GM23248 (cell line): Measurements from ENCODE around the gene CTIF. TPM values are rescaled to one million over a fixed set of nuclear protein-coding genes. Genes with fewer than 3 reads are reported as not detected.

Experiments
- DNase-seq: peaks from one replicate; pipeline ENCODE4 v3.0.0-alpha.2; 2015
- H2AFZ ChIP-seq: fragments of 200-600 bp; sonication (generic); 2 replicates; pipeline ENCODE4 v1.6.1; 2016; ENCODE audit warnings: antibody characterized with exemption
- H3F3A ChIP-seq: fragments of 200-600 bp; sonication (generic); 2 replicates; pipeline ENCODE4 v1.6.1; 2016; ENCODE audit warnings: mild to moderate bottlenecking, antibody characterized with exemption, mixed run types; ENCODE audit not compliant: insufficient read depth
- H3K27ac ChIP-seq: fragments of 200-600 bp; sonication (generic); 2 replicates; pipeline ENCODE4 v1.5.1; 2016; ENCODE audit warnings: mild to moderate bottlenecking
- H3K27me3 ChIP-seq: fragments of 200-600 bp; sonication (generic); replicated peaks from 2 replicates; pipeline ENCODE4 v1.6.1; 2016; ENCODE audit warnings: mild to moderate bottlenecking; ENCODE audit not compliant: insufficient read depth
- H3K36me3 ChIP-seq: fragments of 200-600 bp; sonication (generic); 2 replicates; pipeline ENCODE4 v1.6.1; 2016; ENCODE audit warnings: low read depth, mild to moderate bottlenecking
- H3K4me1 ChIP-seq: fragments of 200-600 bp; sonication (generic); 2 replicates; pipeline ENCODE4 v1.6.1; 2016; ENCODE audit warnings: mild to moderate bottlenecking; ENCODE audit not compliant: insufficient read depth
- H3K4me2 ChIP-seq: fragments of 200-600 bp; sonication (generic); one replicate; pipeline ENCODE4 v1.6.1; 2016; ENCODE audit warnings: mild to moderate bottlenecking; ENCODE audit not compliant: unreplicated experiment
- H3K4me3 ChIP-seq: fragments of 200-600 bp; sonication (generic); 2 replicates; pipeline ENCODE4 v1.5.1; 2016; ENCODE audit warnings: mild to moderate bottlenecking
- H3K79me2 ChIP-seq: fragments of 200-600 bp; sonication (generic); 2 replicates; pipeline ENCODE4 v1.6.1; 2016; ENCODE audit warnings: mild to moderate bottlenecking; ENCODE audit not compliant: insufficient read depth
- H3K9ac ChIP-seq: fragments of 200-600 bp; sonication (generic); 2 replicates; pipeline ENCODE4 v1.6.1; 2016; ENCODE audit warnings: mild to moderate bottlenecking
- H3K9me2 ChIP-seq: fragments of 200-600 bp; sonication (generic); 2 replicates; pipeline ENCODE4 v1.6.1; 2016; ENCODE audit warnings: mixed run types, mild to moderate bottlenecking, moderate library complexity; ENCODE audit not compliant: insufficient read depth
- H3K9me3 ChIP-seq: fragments of 200-600 bp; sonication (generic); one replicate; pipeline ENCODE4 v1.6.1; 2017; ENCODE audit warnings: low read depth
- H4K20me1 ChIP-seq: fragments of 200-600 bp; sonication (generic); 2 replicates; pipeline ENCODE4 v1.6.0; 2016; ENCODE audit not compliant: insufficient read depth
- EZH2 ChIP-seq: fragments of 200-600 bp; sonication (generic); IDR thresholded peaks from 2 replicates; pipeline ENCODE4 v1.6.1; 2018; ENCODE audit warnings: antibody characterized with exemption, mild to moderate bottlenecking; ENCODE audit not compliant: insufficient read depth, poor library complexity, severe bottlenecking
- EZH2phosphoT487 ChIP-seq: fragments of 200-600 bp; sonication (generic); IDR thresholded peaks from 2 replicates; pipeline ENCODE4 v1.6.1; 2018; ENCODE audit warnings: antibody characterized with exemption, moderate library complexity, mild to moderate bottlenecking, low read depth; ENCODE audit not compliant: insufficient read depth
- WGBS, 2 experiments: methylation state at CpG; one replicate each; pipeline ENCODE4 v1.1.6; 2015 to 2017; ENCODE audit warnings: low lambda C conversion rate in 2 of 2, low coverage in 1 of 2; ENCODE audit errors: missing lambda C conversion rate in 2 of 2; 5-methylcytosine and 5-hydroxymethylcytosine counted together
- in situ Hi-C: fragments of 300-500 bp; cut with MboI; formaldehyde crosslinking; loops from 2 replicates; pipeline ENCODE4 v1.15.0; 2020
- polyA plus RNA-seq: library from polyadenylated mRNA; unstranded; fragments of >200 nt; fragmentation: Nextera tagmentation; extraction: Ambion mirVana; gene quantifications from 2 replicates; pipeline ENCODE4 v1.2.1, GENCODE V29; 2016
- total RNA-seq: library from RNA; depleted of rRNA; stranded (reverse); fragments of >200 nt; shearing (Covaris generic); gene quantifications from 2 replicates; pipeline ENCODE4 v1.2.3, GENCODE V29; 2014

CTIF gene
- total and polyA plus RNA-seq, 2 experiments from 2014 or later = 21.5 to 46.8 TPM

GRCh38 chr18:48683197-48683596, 144.4 kb downstream of the CTIF start:
- no peaks in the 10 kb centered on the region for H3K4me1 ChIP-seq
- DNase-seq = no peak
- peaks cover 7% of the 10 kb centered on the region; the same call in 1 of the 2 replicates for H3K79me2 ChIP-seq
- no peak overlapping the region for H3K4me3 ChIP-seq
- H3K27ac ChIP-seq = no peak overlapping the region
- no peaks in the 10 kb centered on the region for H3F3A ChIP-seq
- 0 out of 2 replicates have a peak, but pooled peaks cover 12% of the 10 kb centered on the region for H3K36me3 ChIP-seq
- H3K27me3 ChIP-seq = no peaks in the 10 kb centered on the region
- in situ Hi-C loops = loop anchor here (10.0 to 25.0 kb wide), 3 partner anchors 379 to 754 kb away; no protein-coding TSS in a partner anchor
- H3K9me2 ChIP-seq = no peaks in the 10 kb centered on the region
- H3K9me3 ChIP-seq = no peaks in the 10 kb centered on the region
- WGBS, 2 experiments = 82 to 88% methylated on average over 6 of the region's 6 CpGs
- no peak for TF ChIP-seq EZH2
- no peak for TF ChIP-seq EZH2phosphoT487
- H3K4me2 ChIP-seq = no peak overlapping the region
- H2AFZ ChIP-seq = no peak overlapping the region
- no peaks in the 10 kb centered on the region for H4K20me1 ChIP-seq
- H3K9ac ChIP-seq = no peak overlapping the region

DNA sequence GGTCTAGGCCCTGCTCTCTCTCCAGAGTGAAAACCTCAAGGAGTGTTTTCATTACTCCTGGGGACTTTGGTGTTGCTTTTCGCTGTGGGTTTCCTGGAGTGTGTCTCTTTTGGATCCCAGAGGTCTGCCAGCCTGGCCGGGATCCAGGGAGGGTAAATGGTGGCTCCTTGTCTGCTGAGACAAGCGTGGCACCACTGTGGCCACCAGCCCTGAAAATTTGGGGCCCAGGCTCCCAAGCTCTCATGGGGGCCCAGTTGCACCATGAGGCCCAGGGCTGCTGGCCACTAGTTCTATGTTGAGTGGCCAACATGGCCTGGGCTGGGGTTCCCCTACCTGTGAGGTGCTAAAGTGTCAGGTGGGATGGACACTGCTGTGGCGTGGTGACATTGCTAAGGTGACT, 144.8 kb downstream of the CTIF start:
- 98 to 100% methylated on average over 4 of the region's 4 CpGs for WGBS, 2 experiments
- H3K9me3 ChIP-seq = no peaks in the 10 kb centered on the region
- in situ Hi-C loops = loop anchor here (10.0 to 25.0 kb wide), 3 partner anchors 379 to 754 kb away; no protein-coding TSS in a partner anchor
- H3K36me3 ChIP-seq = 0 out of 2 replicates have a peak, but pooled peaks cover 7% of the 10 kb centered on the region
- H3K4me1 ChIP-seq = no peaks in the 10 kb centered on the region
- no peak overlapping the region for H3K27ac ChIP-seq
- no peaks in the 10 kb centered on the region for H3K27me3 ChIP-seq
- no peak overlapping the region for H3K4me3 ChIP-seq
- no peaks in the 10 kb centered on the region for H3F3A ChIP-seq
- TF ChIP-seq EZH2phosphoT487 (no peak), EZH2 (no peak)
- no peak overlapping the region for H3K4me2 ChIP-seq
- H3K9me2 ChIP-seq = no peaks in the 10 kb centered on the region
- no peaks in the 10 kb centered on the region for H4K20me1 ChIP-seq
- H3K9ac ChIP-seq = no peak overlapping the region
- no peak for DNase-seq
- H3K79me2 ChIP-seq = peaks cover 7% of the 10 kb centered on the region; the same call in 1 of the 2 replicates
- no peak overlapping the region for H2AFZ ChIP-seq

DNA sequence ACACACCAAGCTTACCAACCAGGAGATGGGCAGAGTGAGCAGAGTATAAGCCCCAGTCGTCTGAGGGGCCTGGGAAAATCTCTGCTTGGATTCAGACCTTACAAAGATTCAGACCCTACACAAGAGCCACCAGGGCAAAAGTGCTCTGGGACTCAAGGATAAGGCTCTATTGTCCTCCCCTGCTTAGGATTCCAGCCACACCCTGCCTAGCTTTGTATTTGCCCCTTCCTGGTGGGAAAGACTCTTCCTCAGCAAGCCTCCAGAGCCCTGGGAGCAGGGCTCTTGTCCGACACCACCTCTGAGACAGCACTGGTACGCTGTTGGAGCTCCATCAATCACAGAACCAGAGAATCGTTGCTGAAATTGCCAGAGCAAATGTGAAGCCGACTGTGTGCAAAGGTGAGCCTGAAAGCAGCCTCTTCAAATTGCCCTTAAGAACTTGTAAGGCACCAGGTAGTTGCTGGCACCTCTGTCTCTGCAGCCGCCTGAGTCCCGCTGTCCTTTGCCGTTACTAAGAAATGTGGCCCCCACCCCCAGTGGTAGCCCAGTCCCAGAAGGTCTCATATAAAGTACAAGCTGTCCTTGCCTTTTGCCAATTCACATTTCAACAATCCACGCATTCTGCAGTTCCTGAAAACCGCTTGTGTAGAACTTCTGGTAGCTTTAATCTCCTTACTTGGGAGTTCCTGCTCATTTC, 148.7 kb downstream of the CTIF start:
- no peaks in the 10 kb centered on the region; the same call in 1 of the 2 replicates for H4K20me1 ChIP-seq
- H3K36me3 ChIP-seq = peaks cover 11% of the 10 kb centered on the region; the same call in 1 of the 2 replicates
- no peak for DNase-seq
- H3K27ac ChIP-seq = no peak overlapping the region
- H2AFZ ChIP-seq = no peak overlapping the region
- H3K4me3 ChIP-seq = no peak overlapping the region
- no peaks in the 10 kb centered on the region for H3K9me3 ChIP-seq
- WGBS, 2 experiments = 88 to 89% methylated on average over 10 of the region's 10 CpGs
- H3K9me2 ChIP-seq = no peaks in the 10 kb centered on the region
- no peak overlapping the region for H3K9ac ChIP-seq
- H3K4me2 ChIP-seq = no peak overlapping the region
- peaks cover 9% of the 10 kb centered on the region; the same call in 1 of the 2 replicates for H3F3A ChIP-seq
- no peaks in the 10 kb centered on the region for H3K4me1 ChIP-seq
- H3K79me2 ChIP-seq = no peaks in the 10 kb centered on the region; the same call in 1 of the 2 replicates
- TF ChIP-seq EZH2phosphoT487 (no peak), EZH2 (no peak)
- no peaks in the 10 kb centered on the region for H3K27me3 ChIP-seq
- in situ Hi-C loops = loop anchor here (10.0 to 25.0 kb wide), 3 partner anchors 375 to 750 kb away; no protein-coding TSS in a partner anchor

GRCh38 chr18:48688961-48689360, 150.1 kb downstream of the CTIF start:
- no peaks in the 10 kb centered on the region for H3K9me3 ChIP-seq
- DNase-seq = no peak
- no peaks in the 10 kb centered on the region for H3K27me3 ChIP-seq
- no peaks in the 10 kb centered on the region for H3K9me2 ChIP-seq
- in situ Hi-C loops = loop anchor here (10.0 to 25.0 kb wide), 3 partner anchors 373 to 748 kb away; no protein-coding TSS in a partner anchor
- TF ChIP-seq EZH2phosphoT487 (no peak), EZH2 (no peak)
- H3F3A ChIP-seq = peaks cover 10% of the 10 kb centered on the region; the same call in 1 of the 2 replicates
- H3K4me1 ChIP-seq = peaks cover 3% of the 10 kb centered on the region; the same call in 1 of the 2 replicates
- H3K36me3 ChIP-seq = peaks cover 11% of the 10 kb centered on the region; the same call in 1 of the 2 replicates
- H3K27ac ChIP-seq = no peak overlapping the region
- WGBS, 2 experiments = 96 to 97% methylated on average over 9 of the region's 9 CpGs
- no peaks in the 10 kb centered on the region; the same call in 1 of the 2 replicates for H3K79me2 ChIP-seq
- no peak overlapping the region for H2AFZ ChIP-seq
- no peaks in the 10 kb centered on the region; the same call in 1 of the 2 replicates for H4K20me1 ChIP-seq
- H3K4me3 ChIP-seq = no peak overlapping the region
- H3K9ac ChIP-seq = no peak overlapping the region
- H3K4me2 ChIP-seq = no peak overlapping the region
